GM12872 (cell line): Measurements from ENCODE around the gene RUNDC1.

Experiments used
- CTCF ChIP-seq: IDR thresholded peaks from 3 replicates; pipeline ENCODE4 v1.5.1; 2011; ENCODE audit warnings: low read depth, mild to moderate bottlenecking, low read length, moderate library complexity; ENCODE audit not compliant: insufficient read depth

Gene RUNDC1

GRCh38 chr17:43013296-43013695 is 32.9 kb downstream of the RUNDC1 start:
- no peak for TF ChIP-seq CTCF

- no peak for TF ChIP-seq CTCF
Measured at GRCh38 chr17:43014020-43014648, 33.8 kb downstream of the RUNDC1 start.

GRCh38 chr17:43014649-43015542 is 34.5 kb downstream of the RUNDC1 start:
- no peak for TF ChIP-seq CTCF

- no peak for TF ChIP-seq CTCF
Measured at GRCh38 chr17:43015579-43015978, 35.2 kb downstream of the RUNDC1 start.

- no peak for TF ChIP-seq CTCF
Measured at GRCh38 chr17:43016216-43016615, 35.9 kb downstream of the RUNDC1 start.

- TF ChIP-seq CTCF = no peak
Measured at GRCh38 chr17:43018008-43018853, 37.9 kb downstream of the RUNDC1 start.

- no peak for TF ChIP-seq CTCF
Measured at GRCh38 chr17:43018932-43019331, 38.6 kb downstream of the RUNDC1 start.
